Left ventricle myocardium inferior (tissue), 1 donor: ENCODE data around the gene HTRA3. TPM values are rescaled to one million over a fixed set of nuclear protein-coding genes. Genes with fewer than 3 reads are reported as not detected.

Experiments
- DNase-seq: peaks from one replicate; pipeline ENCODE4 v3.0.0-alpha.2; 2020
- H3K27ac ChIP-seq: fragments of 200-600 bp; replicated peaks from 2 replicates; pipeline ENCODE4 v1.8.0; 2021
- H3K27me3 ChIP-seq: fragments of 200-600 bp; 2 replicates; pipeline ENCODE4 v1.8.0; 2021; ENCODE audit warnings: low read depth
- H3K36me3 ChIP-seq: fragments of 200-600 bp; 2 replicates; pipeline ENCODE4 v1.8.0; 2021
- H3K4me1 ChIP-seq: fragments of 200-600 bp; 2 replicates; pipeline ENCODE4 v1.8.0; 2021
- H3K4me3 ChIP-seq: fragments of 200-600 bp; 2 replicates; pipeline ENCODE4 v1.8.0; 2021; ENCODE audit warnings: mild to moderate bottlenecking, moderate library complexity
- H3K9me3 ChIP-seq: fragments of 200-600 bp; replicated peaks from 2 replicates; pipeline ENCODE4 v1.8.0; 2021
- intact Hi-C: fragments of 100-400 bp; cut with micrococcal nuclease; formaldehyde crosslinking; loops from one replicate; pipeline ENCODE4 v1.11.0; 2022
- total RNA-seq: library from RNA; stranded (reverse); fragmentation: NEBNext Ultra II Directional; extraction: Animal tissue kit (Norgen Biotek cat#: 25700); gene quantifications from one replicate; pipeline ENCODE4 v1.2.1, GENCODE V29; 2021
- TF ChIP-seq, protein P1 (sequence below): fragments of 200-600 bp; IDR thresholded peaks from 2 replicates; pipeline ENCODE4 v1.8.0; 2021; ENCODE audit warnings: antibody characterized with exemption, mild to moderate bottlenecking, borderline replicate concordance
- donor health status: DM: no; HTN: yes; CAD: no; lungs with severe emphysema.

HTRA3 gene
- total RNA-seq, 1 donor from 2014 or later: 119 TPM

DNA sequence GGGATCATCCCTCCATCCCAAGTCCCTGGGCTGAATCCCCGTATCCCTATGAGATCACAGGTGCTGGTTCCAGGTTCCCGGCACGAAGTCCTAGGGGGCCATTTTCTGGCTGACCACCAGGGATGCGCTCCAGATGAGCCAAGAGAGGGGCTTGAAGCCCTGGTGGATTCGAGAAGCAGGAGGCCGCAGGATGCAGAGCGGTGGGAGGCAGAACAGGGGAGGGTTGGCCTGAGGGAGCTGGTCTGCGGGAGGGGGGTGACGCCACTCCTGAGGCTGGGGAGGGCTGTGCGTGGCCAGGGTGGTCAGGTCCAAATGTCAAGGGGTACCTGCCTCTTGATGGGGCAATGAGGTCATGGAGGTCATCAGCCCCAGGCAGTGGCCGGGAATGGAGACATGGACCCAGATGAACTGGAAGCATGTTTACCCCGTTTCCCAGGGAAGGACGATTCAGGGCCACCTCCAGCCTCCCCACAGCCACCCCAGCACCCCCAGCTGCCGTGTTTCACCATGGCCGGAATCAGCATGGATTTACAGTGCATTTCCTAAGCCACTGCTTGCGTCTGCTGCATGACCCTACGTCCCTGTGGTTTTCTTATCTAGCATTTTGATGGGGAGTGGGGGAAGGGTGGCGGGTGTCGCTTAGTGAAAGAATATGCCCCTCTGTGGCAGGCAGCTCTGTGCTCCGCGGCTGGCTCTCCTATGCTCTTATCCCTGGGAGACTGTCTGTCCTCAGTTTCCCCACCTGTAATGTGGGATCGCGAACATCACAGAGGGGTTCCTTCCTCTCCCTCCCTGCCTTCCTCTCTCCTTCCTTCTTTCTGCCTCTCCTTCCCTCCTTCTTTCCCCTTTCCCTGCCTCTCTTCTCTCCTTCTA is 17.0 kb upstream of the HTRA3 start:
- no peak overlapping the region for H3K4me3 ChIP-seq
- no peak for DNase-seq
- no peaks in the 10 kb centered on the region for H3K36me3 ChIP-seq
- no peaks in the 10 kb centered on the region for H3K27me3 ChIP-seq
- peaks cover 10% of the 10 kb centered on the region for H3K4me1 ChIP-seq
- no peaks in the 10 kb centered on the region for H3K9me3 ChIP-seq
- TF ChIP-seq, protein P1, sequence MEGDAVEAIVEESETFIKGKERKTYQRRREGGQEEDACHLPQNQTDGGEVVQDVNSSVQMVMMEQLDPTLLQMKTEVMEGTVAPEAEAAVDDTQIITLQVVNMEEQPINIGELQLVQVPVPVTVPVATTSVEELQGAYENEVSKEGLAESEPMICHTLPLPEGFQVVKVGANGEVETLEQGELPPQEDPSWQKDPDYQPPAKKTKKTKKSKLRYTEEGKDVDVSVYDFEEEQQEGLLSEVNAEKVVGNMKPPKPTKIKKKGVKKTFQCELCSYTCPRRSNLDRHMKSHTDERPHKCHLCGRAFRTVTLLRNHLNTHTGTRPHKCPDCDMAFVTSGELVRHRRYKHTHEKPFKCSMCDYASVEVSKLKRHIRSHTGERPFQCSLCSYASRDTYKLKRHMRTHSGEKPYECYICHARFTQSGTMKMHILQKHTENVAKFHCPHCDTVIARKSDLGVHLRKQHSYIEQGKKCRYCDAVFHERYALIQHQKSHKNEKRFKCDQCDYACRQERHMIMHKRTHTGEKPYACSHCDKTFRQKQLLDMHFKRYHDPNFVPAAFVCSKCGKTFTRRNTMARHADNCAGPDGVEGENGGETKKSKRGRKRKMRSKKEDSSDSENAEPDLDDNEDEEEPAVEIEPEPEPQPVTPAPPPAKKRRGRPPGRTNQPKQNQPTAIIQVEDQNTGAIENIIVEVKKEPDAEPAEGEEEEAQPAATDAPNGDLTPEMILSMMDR: no peak
- no peak overlapping the region for H3K27ac ChIP-seq
- intact Hi-C loops: no loop called here

DNA sequence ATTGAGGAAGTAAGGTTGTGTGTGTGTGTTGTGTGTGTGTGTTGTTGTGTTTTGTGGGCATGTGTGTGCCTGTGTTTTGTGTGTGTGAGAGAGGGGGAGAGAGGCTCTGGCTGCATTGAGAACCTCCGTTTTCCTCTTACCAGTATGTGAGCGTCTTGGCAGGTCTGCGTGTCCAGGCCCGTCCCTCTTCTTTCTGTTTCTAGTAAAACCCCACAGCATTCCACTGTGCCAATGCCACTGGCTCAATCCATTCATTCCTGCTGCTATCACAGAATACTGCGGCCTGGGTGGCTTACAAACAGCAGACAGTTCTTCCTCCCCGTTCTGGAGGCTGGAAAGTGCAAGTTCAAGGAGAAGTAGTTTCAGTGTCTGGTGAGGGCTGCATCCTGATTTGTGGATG is 15.5 kb upstream of the HTRA3 start:
- intact Hi-C loops: no loop called here
- Histone ChIP-seq H3K36me3 (no peaks in the 10 kb centered on the region), H3K4me3 (no peak overlapping the region), H3K9me3 (no peaks in the 10 kb centered on the region), H3K4me1 (no peaks in the 10 kb centered on the region), H3K27me3 (no peaks in the 10 kb centered on the region), H3K27ac (no peak overlapping the region)
- TF ChIP-seq, protein P1: no peak
- no peak for DNase-seq

DNA sequence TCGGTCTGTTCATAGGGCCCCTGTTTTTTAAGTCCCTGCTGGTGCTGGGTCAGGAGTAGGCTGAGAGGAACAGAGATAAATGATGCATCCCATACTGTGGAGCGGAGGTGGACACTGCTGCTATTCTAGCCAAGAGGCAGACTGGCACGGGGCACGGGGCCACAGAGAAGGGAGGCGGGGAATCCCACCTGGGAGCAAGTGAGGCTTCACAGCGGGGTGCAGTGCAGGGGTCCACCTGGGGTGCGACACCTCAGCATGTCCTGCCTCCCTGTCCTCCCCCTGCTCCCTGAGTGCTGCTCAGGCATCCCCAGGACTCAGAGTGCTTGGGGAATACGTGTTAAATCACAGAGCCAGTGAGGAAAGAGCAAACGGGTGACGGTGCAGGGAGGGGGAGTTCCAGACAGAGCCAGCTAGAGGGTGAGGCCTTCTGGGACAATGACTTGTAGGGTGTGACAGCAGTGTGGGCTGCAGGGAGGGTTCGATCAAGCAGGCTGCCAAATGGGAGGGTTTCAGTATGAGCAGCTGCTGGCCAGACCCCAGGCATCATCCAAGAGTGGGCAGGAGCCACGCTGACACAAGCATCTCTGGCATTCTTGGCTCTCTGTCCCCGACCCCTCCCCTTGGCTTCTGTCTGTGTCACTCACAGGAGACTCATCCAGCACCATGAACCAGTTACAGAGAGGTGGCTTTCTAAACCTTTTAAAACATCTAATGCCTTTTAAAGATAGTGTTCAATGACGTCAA is 13.7 kb upstream of the HTRA3 start:
- TF ChIP-seq, protein P1: no peak
- no peaks in the 10 kb centered on the region for H3K27me3 ChIP-seq
- no peak overlapping the region for H3K27ac ChIP-seq
- H3K9me3 ChIP-seq: no peaks in the 10 kb centered on the region
- H3K4me3 ChIP-seq: no peak overlapping the region
- DNase-seq: no peak
- no peaks in the 10 kb centered on the region for H3K36me3 ChIP-seq
- intact Hi-C loops: no loop called here
- H3K4me1 ChIP-seq: no peaks in the 10 kb centered on the region

DNA sequence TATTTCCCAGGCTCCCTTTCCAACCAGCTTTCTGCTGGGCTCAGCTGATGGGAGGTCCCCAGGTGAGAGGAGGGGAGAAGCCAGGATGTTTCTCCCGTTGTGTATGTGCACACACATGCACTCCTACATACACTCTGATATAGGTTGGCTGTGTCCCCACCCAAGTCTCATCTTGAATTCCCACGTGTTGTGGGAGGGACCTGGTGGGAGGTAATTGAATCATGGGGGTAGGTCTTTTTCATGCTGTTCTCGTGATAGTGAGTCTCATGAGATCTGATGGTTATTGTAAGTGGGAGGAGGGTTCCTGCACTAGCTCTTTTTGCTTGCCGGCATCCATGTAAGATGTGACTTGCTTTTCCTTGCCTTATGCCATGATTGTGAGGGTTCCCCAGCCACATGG is 11.7 kb upstream of the HTRA3 start:
- TF ChIP-seq, protein P1: no peak
- Histone ChIP-seq H3K27ac (no peak overlapping the region), H3K9me3 (no peaks in the 10 kb centered on the region), H3K4me3 (no peak overlapping the region), H3K27me3 (no peaks in the 10 kb centered on the region), H3K36me3 (no peaks in the 10 kb centered on the region), H3K4me1 (no peaks in the 10 kb centered on the region)
- intact Hi-C loops: no loop called here
- DNase-seq: no peak

DNA sequence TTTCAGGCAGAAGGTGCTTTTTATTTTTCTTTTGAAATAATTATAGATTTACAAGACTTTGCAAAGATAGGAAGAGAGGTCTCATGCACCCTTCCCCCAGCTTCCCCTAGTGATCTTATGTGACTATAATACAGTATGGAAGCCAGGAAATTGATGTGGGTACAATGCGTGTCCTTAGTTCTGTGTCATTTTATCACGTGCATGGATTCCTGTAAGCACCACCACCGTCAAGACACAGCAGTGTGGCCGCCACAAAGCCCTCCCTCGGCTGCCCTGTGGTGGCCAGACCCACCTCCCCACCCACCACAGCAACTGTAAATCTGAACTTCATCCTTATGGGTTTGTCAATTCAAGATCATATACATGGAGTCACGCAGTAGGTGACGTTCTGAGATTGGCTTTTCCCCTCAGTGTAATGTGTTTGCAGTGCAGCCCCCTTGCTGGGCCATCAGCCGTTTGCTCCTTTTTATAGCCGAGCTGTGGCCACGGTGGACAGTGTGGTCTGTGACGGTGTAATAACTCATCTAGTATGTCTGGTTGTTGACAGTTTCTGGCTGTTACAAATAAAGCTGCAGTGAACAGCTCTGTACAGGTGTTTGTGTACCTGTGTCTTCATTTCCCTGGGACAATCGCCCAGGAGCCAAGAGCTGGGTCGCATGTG is 10.9 kb upstream of the HTRA3 start:
- intact Hi-C loops: no loop called here
- Histone ChIP-seq H3K27ac (no peak overlapping the region), H3K4me3 (no peak overlapping the region), H3K9me3 (no peaks in the 10 kb centered on the region), H3K36me3 (no peaks in the 10 kb centered on the region), H3K27me3 (no peaks in the 10 kb centered on the region), H3K4me1 (no peaks in the 10 kb centered on the region)
- no peak for DNase-seq
- TF ChIP-seq, protein P1: no peak
